Measurements from ENCODE around the gene HDAC9.

HDAC9 gene

DNA sequence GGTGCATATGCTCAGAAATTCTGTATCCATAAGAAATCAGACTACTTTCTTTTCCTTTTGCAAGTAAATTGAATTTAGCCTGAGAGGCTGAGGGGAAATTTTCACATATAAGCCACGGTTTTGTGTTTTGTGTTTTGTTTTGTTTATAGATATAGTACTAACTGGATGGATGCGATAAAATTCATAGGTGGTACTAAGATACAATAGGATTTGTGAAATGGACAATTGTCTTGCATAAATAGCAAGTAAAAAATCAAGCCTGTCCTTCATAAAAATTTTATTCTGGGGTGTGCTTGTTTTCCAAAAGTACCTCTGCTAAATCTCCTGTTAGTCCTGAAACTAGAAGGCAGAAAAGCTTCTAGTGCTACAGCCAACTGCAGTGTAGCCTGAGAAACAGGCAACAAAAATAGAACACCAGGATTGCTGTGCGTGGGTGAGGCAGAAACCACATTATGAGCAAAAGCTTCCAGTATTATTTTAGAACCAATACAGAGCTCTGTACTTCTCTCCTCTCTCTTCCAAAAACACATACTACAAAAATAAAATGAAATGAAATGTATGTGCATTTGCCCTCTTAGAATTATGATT lies 634 bp upstream of the HDAC9 start:
- no peak for DNase-seq

GRCh38 chr7:18496341-18496700 lies 772 bp downstream of the HDAC9 start:
- DNase-seq: no peak

DNA sequence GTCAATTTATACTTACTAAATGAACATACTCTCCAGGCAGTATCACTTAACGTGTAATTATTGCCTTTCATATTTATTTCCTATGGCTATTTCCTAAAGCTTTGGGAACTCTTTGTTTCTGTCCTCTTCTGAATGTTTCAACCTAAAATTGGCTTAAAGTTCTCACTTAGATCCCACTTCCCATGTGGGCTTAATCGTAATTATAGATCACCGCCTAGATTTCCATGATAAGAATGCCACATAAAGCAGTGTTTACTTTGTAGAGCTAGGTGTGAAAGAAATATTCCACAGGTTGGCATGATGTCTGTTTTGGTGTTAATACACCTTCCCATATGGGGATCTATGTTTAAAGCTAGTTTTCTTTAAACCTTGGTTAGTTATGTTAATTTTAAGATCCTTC lies 1.5 kb downstream of the HDAC9 start:
- no peak for DNase-seq

GRCh38 chr7:18497800-18498199 lies 2.3 kb downstream of the HDAC9 start:
- DNase-seq: no peak

GRCh38 chr7:18498341-18498740 lies 2.8 kb downstream of the HDAC9 start:
- no peak for DNase-seq

DNA sequence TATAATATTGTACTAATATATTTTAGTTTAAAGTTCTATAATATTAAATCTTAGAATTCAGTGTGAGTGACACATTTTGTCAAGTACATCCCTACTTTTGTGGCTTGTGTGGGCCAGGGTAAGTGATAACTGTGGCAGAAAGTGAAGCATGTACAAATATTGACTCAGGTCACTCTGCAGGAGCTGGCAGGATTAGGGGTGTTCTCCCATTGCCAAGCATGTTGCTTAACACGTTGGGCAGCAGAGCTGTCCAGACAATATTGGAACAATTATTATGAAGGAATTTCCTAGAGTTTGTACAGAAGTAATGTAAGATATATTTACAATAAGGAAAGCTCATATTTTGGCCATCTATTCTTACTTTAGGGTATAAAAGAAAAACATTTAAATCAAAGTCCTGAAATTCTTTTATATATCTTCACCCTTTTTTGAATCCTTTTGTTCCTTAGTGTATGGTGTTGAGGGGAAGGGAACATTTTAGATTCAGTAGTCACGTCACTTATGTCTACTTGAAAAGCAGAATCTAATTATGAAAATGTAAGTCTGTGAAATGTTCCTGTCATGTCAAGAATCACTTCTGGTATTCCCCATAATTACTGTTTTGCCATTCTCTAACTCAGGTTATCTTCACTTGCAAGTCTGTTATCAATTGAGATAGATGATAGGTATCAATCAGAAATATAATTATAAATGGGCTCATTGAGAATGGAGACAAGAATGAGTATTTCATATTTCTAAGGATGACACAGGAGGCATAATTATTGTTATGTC lies 4.0 kb downstream of the HDAC9 start:
- DNase-seq: no peak

- DNase-seq: no peak
Measured at GRCh38 chr7:18503126-18503866, 7.7 kb downstream of the HDAC9 start.

DNA sequence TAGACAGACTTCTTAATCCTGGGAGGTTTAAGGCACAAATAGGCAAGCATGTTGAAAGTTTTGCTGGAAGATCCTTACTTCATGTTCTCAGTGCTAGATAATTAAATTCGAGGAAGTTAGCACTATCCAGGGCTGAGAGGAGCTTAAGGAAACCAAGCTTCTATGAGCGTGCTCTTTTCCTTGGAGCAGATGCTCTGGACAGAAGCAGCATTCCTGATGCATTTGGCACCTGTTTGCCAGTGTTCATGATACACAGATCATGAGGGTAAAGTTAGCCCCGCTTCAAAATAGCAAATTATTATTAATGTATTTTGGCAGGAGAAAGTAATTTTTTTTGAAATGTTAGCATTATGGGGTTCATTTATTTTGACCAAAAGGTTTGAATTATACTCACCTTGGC lies 9.4 kb downstream of the HDAC9 start:
- no peak for DNase-seq

DNA sequence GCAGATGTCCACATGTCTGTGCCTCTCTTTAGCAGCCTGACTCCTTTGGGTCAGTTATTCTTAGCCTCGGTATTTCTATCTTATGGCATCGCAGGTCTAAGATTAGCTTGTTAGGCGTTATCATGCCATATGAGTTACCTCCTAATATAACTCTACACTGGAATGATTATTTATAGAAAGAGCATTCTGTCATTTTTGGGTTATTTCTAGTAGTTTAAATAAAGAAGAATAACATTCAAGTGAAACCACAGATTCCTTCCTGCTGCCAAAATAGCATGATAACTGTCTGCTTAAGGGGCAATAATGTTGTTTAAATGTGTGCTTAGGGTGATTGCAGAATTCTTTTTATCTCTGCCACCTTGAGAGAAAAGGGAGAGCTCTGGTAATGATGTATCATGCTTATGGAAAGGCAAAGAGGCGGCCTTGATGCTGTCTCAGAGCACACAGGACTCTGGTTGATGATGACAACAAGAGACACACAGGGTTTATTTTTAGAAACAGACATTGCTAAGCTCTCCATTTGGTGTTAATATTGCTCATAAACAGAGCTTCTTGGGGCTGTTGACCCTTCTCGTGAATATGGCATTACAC lies 10.4 kb downstream of the HDAC9 start:
- DNase-seq: no peak

GRCh38 chr7:18508443-18509427 lies 13.2 kb downstream of the HDAC9 start:
- DNase-seq: no peak

DNA sequence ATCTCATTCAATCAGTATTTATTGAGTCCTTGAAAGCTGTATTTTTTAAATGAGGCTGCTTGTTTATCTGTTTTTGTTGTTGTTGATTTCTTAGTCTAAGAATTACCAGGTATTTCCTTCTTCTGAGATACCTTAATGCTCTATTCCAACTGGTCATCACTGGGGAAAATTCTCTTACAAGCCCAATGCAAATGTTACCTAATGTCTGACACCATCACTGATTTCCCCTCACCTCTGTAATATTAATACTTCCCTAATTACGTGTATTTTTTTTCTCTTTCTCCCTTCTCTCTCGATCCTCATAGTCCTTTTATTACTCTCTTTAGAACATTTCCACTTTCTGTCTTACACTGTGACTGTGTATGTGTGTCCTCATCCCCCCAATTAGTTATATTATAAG lies 13.9 kb downstream of the HDAC9 start:
- DNase-seq: no peak

DNA sequence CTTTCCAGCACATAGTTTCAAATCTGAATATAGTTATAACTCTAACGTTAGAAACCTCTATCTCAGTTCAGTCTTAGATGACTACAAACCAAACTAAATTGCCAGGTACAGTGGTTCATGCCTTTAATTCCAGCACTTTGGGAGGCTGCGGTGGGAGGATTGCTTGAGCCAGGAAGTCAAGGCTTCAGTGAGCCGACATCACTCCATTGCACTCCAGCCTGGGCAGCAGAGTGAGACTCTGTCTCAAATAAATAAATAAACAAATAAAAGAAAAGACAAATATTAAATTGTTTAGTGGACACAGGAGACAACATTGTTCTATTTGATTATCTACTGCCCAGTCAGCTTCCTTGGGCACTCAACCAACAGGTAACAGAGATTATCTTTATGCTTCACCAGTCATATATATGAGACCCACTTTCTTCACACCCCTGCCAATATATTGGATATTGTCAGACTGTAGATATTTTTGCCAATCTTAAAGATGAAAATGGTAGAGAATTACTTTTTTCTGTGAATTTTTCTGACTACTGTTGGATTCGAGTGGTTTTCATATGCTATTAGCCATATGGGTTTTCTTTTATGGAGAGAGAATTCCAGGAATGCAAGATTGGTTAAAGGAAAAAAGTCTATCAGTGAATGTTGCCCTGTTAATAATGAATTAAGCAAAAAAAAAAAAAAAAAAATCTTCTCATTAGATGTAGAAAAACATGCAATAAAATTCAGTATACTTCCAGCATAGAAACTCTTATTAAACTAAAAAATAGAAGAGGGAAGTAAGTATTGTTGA lies 16.0 kb downstream of the HDAC9 start:
- DNase-seq: no peak

DNA sequence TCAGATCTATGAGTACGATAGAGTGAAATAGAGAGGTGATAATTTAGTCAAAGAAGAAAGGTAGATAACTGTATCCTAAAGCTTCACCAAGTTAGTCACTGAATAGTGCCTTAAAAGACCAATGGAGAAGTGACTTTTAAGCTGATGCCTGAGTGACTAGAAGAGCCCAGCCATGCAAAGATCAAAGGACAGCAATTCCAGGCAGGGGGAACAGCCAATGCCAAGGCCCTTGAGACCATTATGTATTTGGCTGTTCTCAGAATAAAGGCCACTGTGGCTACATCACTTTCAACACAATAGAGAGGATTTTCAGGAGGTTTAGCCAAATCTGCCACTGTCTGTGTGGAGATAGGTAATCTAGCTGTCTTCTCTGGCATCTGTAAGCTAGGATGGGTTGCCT lies 17.8 kb downstream of the HDAC9 start:
- DNase-seq: no peak

DNA sequence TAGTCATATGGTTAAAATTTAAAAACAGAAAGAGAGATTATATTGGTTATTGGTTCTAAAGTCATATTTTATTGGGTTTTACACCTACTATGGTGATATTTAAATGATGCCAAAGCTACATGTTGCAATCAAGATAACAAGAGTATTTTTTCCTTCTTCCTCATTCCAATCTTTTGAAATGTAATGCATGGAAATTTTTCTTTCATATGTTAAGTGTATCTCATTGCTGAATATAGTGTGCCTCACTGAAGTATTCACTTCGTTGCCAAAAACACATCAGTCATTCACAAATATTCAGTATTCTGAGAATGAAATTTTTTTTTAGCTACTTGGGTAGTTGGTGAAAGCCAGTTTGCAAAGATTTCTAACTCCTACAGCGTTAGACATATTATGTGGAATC lies 19.5 kb downstream of the HDAC9 start:
- DNase-seq: no peak

DNA sequence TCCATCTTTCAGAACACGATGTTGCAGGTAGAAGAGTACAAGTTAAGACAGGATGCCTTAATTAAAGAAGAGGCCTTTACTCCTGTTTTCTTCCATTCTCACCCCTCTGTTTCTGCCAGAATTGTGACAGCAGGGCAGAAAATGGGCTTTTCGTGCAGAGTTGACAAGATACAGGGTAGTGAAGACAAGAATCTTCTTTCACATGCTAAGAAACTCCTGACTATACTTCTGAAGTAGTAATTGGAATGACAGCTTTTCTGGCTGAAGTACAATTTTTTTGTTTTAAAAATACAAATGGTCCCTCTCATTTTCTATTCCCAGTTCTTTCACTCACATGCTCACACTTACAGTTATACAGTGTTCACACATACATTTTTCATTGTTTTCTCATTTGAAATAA lies 22.1 kb downstream of the HDAC9 start:
- DNase-seq: no peak

DNA sequence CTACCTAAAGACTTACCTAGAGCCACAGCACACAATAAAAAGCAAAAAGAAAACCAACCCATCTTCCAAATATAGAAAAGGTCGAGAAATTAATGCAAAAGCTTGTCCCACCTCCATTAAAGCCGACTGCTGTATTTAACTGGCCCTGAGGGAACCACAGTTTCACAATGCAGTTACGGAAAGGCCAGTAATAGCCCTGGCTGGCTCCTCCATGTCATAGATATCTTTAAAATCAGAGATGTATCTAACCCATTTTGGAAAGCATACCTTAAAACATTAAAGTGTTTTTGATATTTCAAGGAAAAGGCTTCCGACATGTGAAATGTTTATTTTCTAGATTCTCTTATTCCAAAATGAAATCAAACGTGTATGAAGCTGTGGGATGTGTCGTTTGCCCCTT lies 23.0 kb downstream of the HDAC9 start:
- DNase-seq: no peak

- no peak for DNase-seq
Measured at GRCh38 chr7:18520450-18521235, 25.1 kb downstream of the HDAC9 start.

DNA sequence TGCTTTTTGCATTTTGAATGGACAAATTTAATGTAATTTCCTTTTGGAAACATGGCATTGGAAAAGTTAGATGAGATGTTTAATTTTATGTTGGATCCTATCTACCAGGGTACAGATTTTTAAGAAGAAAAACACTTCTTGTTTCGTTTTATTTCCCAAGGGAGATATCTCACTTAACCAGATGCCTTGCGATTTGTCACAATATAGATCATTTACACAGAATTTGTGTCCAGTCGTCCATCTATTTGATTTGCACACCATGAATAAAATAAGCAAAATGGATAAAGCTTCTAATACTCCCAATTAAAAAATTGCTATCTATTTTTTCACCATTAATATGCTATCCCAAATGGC lies 25.7 kb downstream of the HDAC9 start:
- no peak for DNase-seq

- DNase-seq: no peak
Measured at GRCh38 chr7:18521945-18522566, 26.5 kb downstream of the HDAC9 start.

GRCh38 chr7:18524248-18524647 lies 28.7 kb downstream of the HDAC9 start:
- no peak for DNase-seq

Data from activated naive CD4-positive, alpha-beta T cell treated with anti-CD3 and anti-CD28 coated beads, Interleukin-2, amount 50 U/mL, for 16 hours (primary cell).